HG02623 (cell line): Measurements from ENCODE around the gene PGF.
A peak's percentile ranks its signal among the peaks of the same experiment; 100 is the strongest.
"Not testable (repeated sequence)": the region's sequence is repeated elsewhere in the genome, so short reads cannot be mapped to it uniquely, and the experiment has no call there.

Experiments used
- ATAC-seq: cut with Tn5 transposase; IDR thresholded peaks from one replicate; pipeline ENCODE4 v1.9.1; 2021; ENCODE audit warnings: moderate library complexity; ENCODE audit not compliant: unreplicated experiment

Gene PGF

GRCh38 chr14:74955229-74956026, at the start of gene PGF:
Gene PGF (minus strand): TSS chr14:74955597. CDS start chr14:74955242, 355 bp downstream.
- ATAC-seq: no peak

GRCh38 chr14:75003250-75004027, 48.0 kb upstream of the PGF start:
- no peak for ATAC-seq

GRCh38 chr14:75002392-75003249, 47.2 kb upstream of the PGF start, which contains the start of gene EIF2B2:
Gene EIF2B2 (plus strand): TSS chr14:75002921. CDS start chr14:75002991, 70 bp downstream.
- ATAC-seq: peak; percentile 96

- ATAC-seq: no peak
These were observed 46.5 kb upstream of the PGF start for GRCh38 chr14:75001899-75002298.

GRCh38 chr14:75001261-75001660, 45.9 kb upstream of the PGF start:
- no peak for ATAC-seq

- not testable (repeated sequence) for ATAC-seq
These were observed 40.4 kb upstream of the PGF start for GRCh38 chr14:74995781-74996180.

- not testable (repeated sequence) for ATAC-seq
These were observed 38.8 kb upstream of the PGF start for GRCh38 chr14:74994182-74994581.

- no peak for ATAC-seq
These were observed 33.6 kb upstream of the PGF start for GRCh38 chr14:74988993-74989392.

GRCh38 chr14:74988131-74988530, 32.7 kb upstream of the PGF start:
- ATAC-seq: no peak

GRCh38 chr14:74985806-74986205, 30.4 kb upstream of the PGF start:
- no peak for ATAC-seq

GRCh38 chr14:74985028-74985310, 29.6 kb upstream of the PGF start:
- ATAC-seq: no peak

- ATAC-seq: no peak
These were observed 29.0 kb upstream of the PGF start for GRCh38 chr14:74984236-74985027.

GRCh38 chr14:74983343-74983742, 27.9 kb upstream of the PGF start:
- no peak for ATAC-seq

- no peak for ATAC-seq
These were observed 27.3 kb upstream of the PGF start for GRCh38 chr14:74982661-74983060.

- no peak for ATAC-seq
These were observed 26.4 kb upstream of the PGF start for GRCh38 chr14:74981833-74982232.

- ATAC-seq: no peak
These were observed 26.0 kb upstream of the PGF start for GRCh38 chr14:74981462-74981782.

GRCh38 chr14:74980731-74981461, 25.5 kb upstream of the PGF start:
- no peak for ATAC-seq

- no peak for ATAC-seq
These were observed 25.0 kb upstream of the PGF start for GRCh38 chr14:74980398-74980730.

GRCh38 chr14:74979442-74980397, 24.3 kb upstream of the PGF start:
- ATAC-seq: no peak
